ENCODE results near the gene BET1.

DNA sequence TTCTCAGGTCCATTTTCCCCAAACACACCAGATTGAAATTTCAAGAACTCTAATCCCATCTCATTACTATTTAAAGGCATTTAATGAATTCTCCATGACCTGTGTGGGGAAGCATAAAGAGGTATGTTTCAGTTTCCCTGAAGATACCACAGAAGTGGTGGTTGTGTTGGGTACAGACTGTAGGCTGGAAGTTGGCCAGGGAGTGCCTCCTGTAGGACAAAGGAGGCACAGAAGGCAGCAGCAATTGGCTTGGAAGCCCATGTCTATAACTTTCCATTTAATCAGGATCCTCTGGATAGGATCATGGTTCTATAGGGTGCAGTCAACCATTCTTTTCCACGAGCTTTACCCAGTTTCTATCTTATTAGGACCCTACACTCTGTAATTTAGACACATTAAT is 8.6 kb upstream of the BET1 start:
- TF ChIP-seq CTCF (IDR thresholded peaks at IDR 0.05; ENCODE audit: low read depth, low read length) (no peak), EZH2phosphoT487 (IDR thresholded peaks at IDR 0.05; ENCODE audit: low read depth) (no peak)
